ENCODE data around the gene THAP9. TPM values are rescaled to one million over a fixed set of nuclear protein-coding genes. Genes with fewer than 3 reads are reported as not detected.

Gene THAP9
- total RNA-seq, 1 donor from 2014 or later, result 3.3 TPM

DNA sequence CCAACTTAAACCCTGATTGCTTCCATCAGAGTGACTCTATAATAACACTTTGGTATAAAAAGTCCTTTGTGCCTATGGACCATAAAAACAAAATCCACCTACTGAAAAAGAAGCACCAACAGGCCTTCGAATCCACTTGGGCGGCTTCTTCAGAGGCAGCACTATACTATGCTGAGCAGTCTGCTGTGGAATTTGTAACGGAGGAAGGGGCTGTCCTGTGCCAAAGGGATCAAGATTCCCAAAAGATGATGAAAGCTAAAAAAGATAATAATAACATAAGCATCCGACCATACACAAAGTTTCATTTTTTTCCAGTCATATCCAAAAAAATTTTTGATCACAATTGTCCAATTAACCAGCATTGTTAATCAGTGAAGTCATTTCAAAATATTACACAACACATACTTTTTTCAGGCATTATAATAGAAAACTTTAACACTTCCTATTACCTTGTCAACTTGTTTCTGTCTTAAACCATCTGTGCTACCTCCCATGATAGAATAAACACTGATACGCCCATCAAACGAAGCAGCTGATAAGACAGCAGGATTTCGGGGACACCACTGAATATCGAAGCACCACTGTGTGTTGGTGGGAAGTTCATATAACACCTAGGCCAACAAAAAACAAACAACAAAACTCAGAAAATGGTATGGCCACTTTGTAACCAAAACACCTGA lies 33.7 kb upstream of the THAP9 start:
- peak overlapping the region; percentile 21 for H3K4me3 Mint-ChIP-seq (ENCODE audit: unreplicated experiment)
- peaks cover 75% of the 10 kb centered on the region for H4K20me1 ChIP-seq (ENCODE audit: insufficient read depth, low read length)
- H3K27me3 Mint-ChIP-seq (ENCODE audit: low read depth, unreplicated experiment), result no peaks in the 10 kb centered on the region
- H2AFZ ChIP-seq (ENCODE audit: low read depth, low read length), result no peak overlapping the region
- no peak overlapping the region for H3K9ac ChIP-seq (ENCODE audit: low read length)
- peak overlapping the region; percentile 32 for H3K4me2 ChIP-seq (ENCODE audit: low read length)
- H3K4me1 Mint-ChIP-seq (ENCODE audit: low read depth, unreplicated experiment), result peaks cover 16% of the 10 kb centered on the region
- H3K9me3 ChIP-seq (ENCODE audit: insufficient read depth, low read depth, low read length), result no peaks in the 10 kb centered on the region
- no peaks in the 10 kb centered on the region for H3K9me3 Mint-ChIP-seq (ENCODE audit: unreplicated experiment)
- no peak overlapping the region for H3K27ac Mint-ChIP-seq (ENCODE audit: unreplicated experiment)
- DNase-seq (ENCODE audit: low read depth), result no peak
- H3K4me3 ChIP-seq (ENCODE audit: insufficient read depth, low read depth, low read length), result no peak overlapping the region
- no peak for TF ChIP-seq EZH2 (IDR thresholded peaks at IDR 0.05; ENCODE audit: insufficient read depth, low read length)
- TF ChIP-seq, protein P1, sequence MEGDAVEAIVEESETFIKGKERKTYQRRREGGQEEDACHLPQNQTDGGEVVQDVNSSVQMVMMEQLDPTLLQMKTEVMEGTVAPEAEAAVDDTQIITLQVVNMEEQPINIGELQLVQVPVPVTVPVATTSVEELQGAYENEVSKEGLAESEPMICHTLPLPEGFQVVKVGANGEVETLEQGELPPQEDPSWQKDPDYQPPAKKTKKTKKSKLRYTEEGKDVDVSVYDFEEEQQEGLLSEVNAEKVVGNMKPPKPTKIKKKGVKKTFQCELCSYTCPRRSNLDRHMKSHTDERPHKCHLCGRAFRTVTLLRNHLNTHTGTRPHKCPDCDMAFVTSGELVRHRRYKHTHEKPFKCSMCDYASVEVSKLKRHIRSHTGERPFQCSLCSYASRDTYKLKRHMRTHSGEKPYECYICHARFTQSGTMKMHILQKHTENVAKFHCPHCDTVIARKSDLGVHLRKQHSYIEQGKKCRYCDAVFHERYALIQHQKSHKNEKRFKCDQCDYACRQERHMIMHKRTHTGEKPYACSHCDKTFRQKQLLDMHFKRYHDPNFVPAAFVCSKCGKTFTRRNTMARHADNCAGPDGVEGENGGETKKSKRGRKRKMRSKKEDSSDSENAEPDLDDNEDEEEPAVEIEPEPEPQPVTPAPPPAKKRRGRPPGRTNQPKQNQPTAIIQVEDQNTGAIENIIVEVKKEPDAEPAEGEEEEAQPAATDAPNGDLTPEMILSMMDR (IDR thresholded peaks at IDR 0.05; ENCODE audit: insufficient read depth, low read depth, low read length), result no peak
- H3K36me3 Mint-ChIP-seq (ENCODE audit: low read depth, unreplicated experiment), result peaks cover 22% of the 10 kb centered on the region
- peaks cover 20% of the 10 kb centered on the region for H3K4me1 ChIP-seq (ENCODE audit: insufficient read depth, low read length)
- peak; percentile 5 for FAIRE-seq
- H3K79me2 ChIP-seq (ENCODE audit: insufficient read depth, low read length), result peaks cover 78% of the 10 kb centered on the region
- H3K27me3 ChIP-seq (ENCODE audit: insufficient read depth, low read length), result no peaks in the 10 kb centered on the region
- H3K36me3 ChIP-seq (ENCODE audit: insufficient read depth, low read length), result peaks cover 74% of the 10 kb centered on the region
- H3K27ac ChIP-seq (ENCODE audit: low read depth, low read length), result peak overlapping the region; percentile 45

GRCh38 chr4:82868572-82868971 lies 32.0 kb upstream of the THAP9 start:
- no peak for TF ChIP-seq EZH2 (IDR thresholded peaks at IDR 0.05; ENCODE audit: insufficient read depth, low read length)
- TF ChIP-seq, protein P1 (IDR thresholded peaks at IDR 0.05; ENCODE audit: insufficient read depth, low read depth, low read length), result no peak
- Histone ChIP-seq H3K9ac (ENCODE audit: low read length) (no peak overlapping the region), H3K4me3 (ENCODE audit: insufficient read depth, low read depth, low read length) (no peak overlapping the region), H3K4me1 (ENCODE audit: insufficient read depth, low read length) (peaks cover 20% of the 10 kb centered on the region), H4K20me1 (ENCODE audit: insufficient read depth, low read length) (peaks cover 85% of the 10 kb centered on the region), H3K27ac (ENCODE audit: low read depth, low read length) (no peak overlapping the region), H3K9me3 (ENCODE audit: insufficient read depth, low read depth, low read length) (no peaks in the 10 kb centered on the region), H3K79me2 (ENCODE audit: insufficient read depth, low read length) (peaks cover 78% of the 10 kb centered on the region), H2AFZ (ENCODE audit: low read depth, low read length) (no peak overlapping the region), H3K27me3 (ENCODE audit: insufficient read depth, low read length) (no peaks in the 10 kb centered on the region), H3K4me2 (ENCODE audit: low read length) (no peak overlapping the region), H3K36me3 (ENCODE audit: insufficient read depth, low read length) (peaks cover 66% of the 10 kb centered on the region)
- Mint-ChIP-seq H3K4me1 (ENCODE audit: low read depth, unreplicated experiment) (peaks cover 16% of the 10 kb centered on the region), H3K27ac (ENCODE audit: unreplicated experiment) (no peak overlapping the region), H3K4me3 (ENCODE audit: unreplicated experiment) (no peak overlapping the region), H3K9me3 (ENCODE audit: unreplicated experiment) (no peaks in the 10 kb centered on the region), H3K36me3 (ENCODE audit: low read depth, unreplicated experiment) (peaks cover 22% of the 10 kb centered on the region), H3K27me3 (ENCODE audit: low read depth, unreplicated experiment) (no peaks in the 10 kb centered on the region)
- DNase-seq (ENCODE audit: low read depth) (no peak), FAIRE-seq (no peak)

DNA sequence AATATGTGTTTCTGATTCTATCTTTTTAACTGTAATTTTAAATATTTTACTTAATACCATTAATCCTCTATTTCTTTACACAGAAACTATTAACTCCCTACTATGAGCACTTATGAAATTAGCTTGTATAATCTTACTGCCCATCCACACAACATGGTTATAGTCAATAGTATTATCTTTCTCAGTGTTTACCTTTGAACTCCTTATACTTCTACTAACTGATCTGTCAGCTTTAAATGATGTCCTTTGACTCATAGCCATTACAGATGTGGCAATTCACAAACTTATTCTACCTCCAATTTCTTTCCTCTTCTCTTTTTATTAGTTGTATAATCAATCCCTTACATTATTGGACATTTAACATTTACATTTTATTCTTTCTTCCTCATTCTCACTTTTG lies 15.1 kb upstream of the THAP9 start:
- DNase-seq (ENCODE audit: low read depth) (no peak), FAIRE-seq (no peak)
- Mint-ChIP-seq H3K27ac (ENCODE audit: unreplicated experiment) (no peak overlapping the region), H3K4me3 (ENCODE audit: unreplicated experiment) (peak overlapping the region; percentile 96), H3K9me3 (ENCODE audit: unreplicated experiment) (no peaks in the 10 kb centered on the region), H3K4me1 (ENCODE audit: low read depth, unreplicated experiment) (peaks cover 7% of the 10 kb centered on the region), H3K27me3 (ENCODE audit: low read depth, unreplicated experiment) (no peaks in the 10 kb centered on the region), H3K36me3 (ENCODE audit: low read depth, unreplicated experiment) (peaks cover 12% of the 10 kb centered on the region)
- Histone ChIP-seq H4K20me1 (ENCODE audit: insufficient read depth, low read length) (peaks cover 86% of the 10 kb centered on the region), H3K9ac (ENCODE audit: low read length) (no peak overlapping the region), H3K27ac (ENCODE audit: low read depth, low read length) (no peak overlapping the region), H3K36me3 (ENCODE audit: insufficient read depth, low read length) (peaks cover 12% of the 10 kb centered on the region), H3K4me1 (ENCODE audit: insufficient read depth, low read length) (peaks cover 4% of the 10 kb centered on the region), H3K4me3 (ENCODE audit: insufficient read depth, low read depth, low read length) (no peak overlapping the region), H3K9me3 (ENCODE audit: insufficient read depth, low read depth, low read length) (no peaks in the 10 kb centered on the region), H3K27me3 (ENCODE audit: insufficient read depth, low read length) (no peaks in the 10 kb centered on the region), H3K4me2 (ENCODE audit: low read length) (peak overlapping the region; percentile 78), H3K79me2 (ENCODE audit: insufficient read depth, low read length) (peaks cover 100% of the 10 kb centered on the region), H2AFZ (ENCODE audit: low read depth, low read length) (no peak overlapping the region)
- TF ChIP-seq, protein P1 (IDR thresholded peaks at IDR 0.05; ENCODE audit: insufficient read depth, low read depth, low read length), result no peak
- TF ChIP-seq EZH2 (IDR thresholded peaks at IDR 0.05; ENCODE audit: insufficient read depth, low read length), result no peak

Measured in astrocyte (in vitro differentiated cells and primary cell).